ENCODE measurements around the gene DPM1. TPM values are rescaled to one million over a fixed set of nuclear protein-coding genes. Genes with fewer than 3 reads are reported as not detected.

Gene DPM1
- total and polyA plus RNA-seq, 7 experiments from 2014 or later = 19.4 to 80.9 (median 43.2) TPM

GRCh38 chr20:50969912-50970311, 11.6 kb upstream of the DPM1 start:
- H3K4me3 Mint-ChIP-seq = no peak overlapping the region
- ATAC-seq = no peak
- peaks cover 0 to 2% (median 0%) of the 10 kb centered on the region in 7 donors for H3K4me1 Mint-ChIP-seq
- H3K9me3 Mint-ChIP-seq = peaks cover 0 to 2% (median 0%) of the 10 kb centered on the region in 11 donors
- H3K36me3 ChIP-seq (ENCODE audit: control insufficient read depth in 2 of 3, insufficient read depth in 3 of 3, low read length in 3 of 3) = no peaks in the 10 kb centered on the region
- no peaks in the 10 kb centered on the region for H3K4me1 ChIP-seq (ENCODE audit: control insufficient read depth in 2 of 2, insufficient read depth in 2 of 2, low read length in 2 of 2)
- POLR2A ChIA-PET = no interaction called here
- no peak overlapping the region for H3K4me3 ChIP-seq (ENCODE audit: low read length)
- H3K27ac ChIP-seq (ENCODE audit: low read depth, low read length) = no peak overlapping the region
- CTCF ChIA-PET = no interaction called here
- no peaks in the 10 kb centered on the region for H3K27me3 ChIP-seq (ENCODE audit: control insufficient read depth in 2 of 2, insufficient read depth in 2 of 2, low read length in 2 of 2)
- no peak overlapping the region for H3K27ac Mint-ChIP-seq
- H3K9me3 ChIP-seq (ENCODE audit: control insufficient read depth in 2 of 3, low read length in 3 of 3) = no peaks in the 10 kb centered on the region
- intact Hi-C loops (cut with micrococcal nuclease) = no loop called here
- peaks cover 0 to 12% (median 0%) of the 10 kb centered on the region in 5 donors for H3K27me3 Mint-ChIP-seq
- no peaks in the 10 kb centered on the region for H3K36me3 Mint-ChIP-seq
- DNase-seq = no peak

- no peak overlapping the region for H3K27ac Mint-ChIP-seq
- H3K27me3 Mint-ChIP-seq = peaks cover 0 to 10% (median 0%) of the 10 kb centered on the region in 5 donors
- no peaks in the 10 kb centered on the region for H3K4me1 ChIP-seq (ENCODE audit: control insufficient read depth in 2 of 2, insufficient read depth in 2 of 2, low read length in 2 of 2)
- CTCF ChIA-PET = no interaction called here
- DNase-seq = no peak
- no peak overlapping the region for H3K4me3 Mint-ChIP-seq
- no peak overlapping the region for H3K4me3 ChIP-seq (ENCODE audit: low read length)
- no peaks in the 10 kb centered on the region for H3K36me3 Mint-ChIP-seq
- no peaks in the 10 kb centered on the region for H3K36me3 ChIP-seq (ENCODE audit: control insufficient read depth in 2 of 3, insufficient read depth in 3 of 3, low read length in 3 of 3)
- H3K9me3 ChIP-seq (ENCODE audit: control insufficient read depth in 2 of 3, low read length in 3 of 3) = no peaks in the 10 kb centered on the region
- intact Hi-C loops (cut with micrococcal nuclease) = no loop called here
- POLR2A ChIA-PET = no interaction called here
- peaks cover 0 to 4% (median 0%) of the 10 kb centered on the region in 7 donors for H3K4me1 Mint-ChIP-seq
- H3K27me3 ChIP-seq (ENCODE audit: control insufficient read depth in 2 of 2, insufficient read depth in 2 of 2, low read length in 2 of 2) = no peaks in the 10 kb centered on the region
- no peak overlapping the region for H3K27ac ChIP-seq (ENCODE audit: low read depth, low read length)
- no peak for ATAC-seq
- no peaks in the 10 kb centered on the region for H3K9me3 Mint-ChIP-seq
Observed at GRCh38 chr20:50969435-50969834, 11.1 kb upstream of the DPM1 start.

- H3K27me3 Mint-ChIP-seq = peaks cover 0 to 10% (median 0%) of the 10 kb centered on the region in 5 donors
- no peak for ATAC-seq
Observed at GRCh38 chr20:50968289-50968688, 10.0 kb upstream of the DPM1 start.

GRCh38 chr20:50967586-50967985, 9.3 kb upstream of the DPM1 start:
- ATAC-seq (no peak), DNase-seq (no peak)
- H3K27ac ChIP-seq (ENCODE audit: low read depth, low read length) = no peak overlapping the region
- Mint-ChIP-seq H3K4me3 (no peak overlapping the region), H3K27ac (no peak overlapping the region), H3K4me1 (peaks cover 0 to 8% (median 4%) of the 10 kb centered on the region in 7 donors), H3K36me3 (peaks cover 0 to 6% (median 0%) of the 10 kb centered on the region in 5 donors), H3K27me3 (peaks cover 0 to 7% (median 0%) of the 10 kb centered on the region in 5 donors), H3K9me3 (no peaks in the 10 kb centered on the region)
- H3K27me3 ChIP-seq (ENCODE audit: control insufficient read depth in 2 of 2, insufficient read depth in 2 of 2, low read length in 2 of 2) = no peaks in the 10 kb centered on the region
- ChIA-PET POLR2A (interaction anchor here (1.0 kb wide), 1 partner anchor 9 kb away, joined by 3 read pairs; the partner anchor contains the start of gene MOCS3), CTCF (interaction anchor here (1.5 kb wide), 1 partner anchor 150 kb away, joined by 3 read pairs; no protein-coding TSS in a partner anchor)
- intact Hi-C loops (cut with micrococcal nuclease) = no loop called here
- H3K4me3 ChIP-seq (ENCODE audit: low read length) = no peak overlapping the region
- no peaks in the 10 kb centered on the region for H3K9me3 ChIP-seq (ENCODE audit: control insufficient read depth in 2 of 3, low read length in 3 of 3)
- H3K36me3 ChIP-seq (ENCODE audit: control insufficient read depth in 2 of 3, insufficient read depth in 3 of 3, low read length in 3 of 3) = no peaks in the 10 kb centered on the region
- H3K4me1 ChIP-seq (ENCODE audit: control insufficient read depth in 2 of 2, insufficient read depth in 2 of 2, low read length in 2 of 2) = no peaks in the 10 kb centered on the region

More at GRCh38 chr20:50968289-50968688, 10.0 kb upstream of the DPM1 start:
- ChIA-PET POLR2A (interaction anchor here (1.0 kb wide), 1 partner anchor 10 kb away, joined by 4 read pairs; the partner anchor contains the start of genes DPM1 and MOCS3), CTCF (interaction anchor here (1.5 kb wide), 1 partner anchor 151 kb away, joined by 3 read pairs; no protein-coding TSS in a partner anchor)
- no peak overlapping the region for H3K4me3 ChIP-seq (ENCODE audit: low read length)
- intact Hi-C loops (cut with micrococcal nuclease) = no loop called here
- no peaks in the 10 kb centered on the region for H3K9me3 Mint-ChIP-seq
- H3K36me3 ChIP-seq (ENCODE audit: control insufficient read depth in 2 of 3, insufficient read depth in 3 of 3, low read length in 3 of 3) = no peaks in the 10 kb centered on the region
- H3K4me3 Mint-ChIP-seq = no peak overlapping the region
- peaks cover 0 to 7% (median 2%) of the 10 kb centered on the region in 7 donors for H3K4me1 Mint-ChIP-seq
- H3K27me3 ChIP-seq (ENCODE audit: control insufficient read depth in 2 of 2, insufficient read depth in 2 of 2, low read length in 2 of 2) = no peaks in the 10 kb centered on the region
- H3K36me3 Mint-ChIP-seq = peaks cover 0 to under 1% (median 0%) of the 10 kb centered on the region in 5 donors
- DNase-seq = no peak
- H3K27ac Mint-ChIP-seq = no peak overlapping the region
- H3K27ac ChIP-seq (ENCODE audit: low read depth, low read length) = no peak overlapping the region
- no peaks in the 10 kb centered on the region for H3K4me1 ChIP-seq (ENCODE audit: control insufficient read depth in 2 of 2, insufficient read depth in 2 of 2, low read length in 2 of 2)
- no peaks in the 10 kb centered on the region for H3K9me3 ChIP-seq (ENCODE audit: control insufficient read depth in 2 of 3, low read length in 3 of 3)

- Mint-ChIP-seq H3K4me1 (peaks cover 25 to 72% (median 65%) of the 10 kb centered on the region in 7 donors), H3K9me3 (peaks cover 0 to 3% (median 0%) of the 10 kb centered on the region in 11 donors), H3K4me3 (peak overlapping the region; percentile 92 to 99 (median 98)), H3K27ac (peak overlapping the region in 8 of 9 donors; percentile 30 to 100 (median 98)), H3K36me3 (peaks cover 0 to 21% (median 12%) of the 10 kb centered on the region in 5 donors), H3K27me3 (peaks cover 0 to 2% (median 0%) of the 10 kb centered on the region in 5 donors)
- intact Hi-C loops (cut with micrococcal nuclease) = loop anchor here in 1 of 2 donors (2.0 kb wide), 1 partner anchor 441 kb away; no protein-coding TSS in a partner anchor
- Histone ChIP-seq H3K9me3 (ENCODE audit: control insufficient read depth in 2 of 3, low read length in 3 of 3) (no peaks in the 10 kb centered on the region), H3K27ac (ENCODE audit: low read depth, low read length) (peak overlapping the region; percentile 93), H3K4me1 (ENCODE audit: control insufficient read depth in 2 of 2, insufficient read depth in 2 of 2, low read length in 2 of 2) (peaks cover 22 to 25% of the 10 kb centered on the region in 2 donors), H3K27me3 (ENCODE audit: control insufficient read depth in 2 of 2, insufficient read depth in 2 of 2, low read length in 2 of 2) (no peaks in the 10 kb centered on the region), H3K4me3 (ENCODE audit: low read length) (peak overlapping the region; percentile 93), H3K36me3 (ENCODE audit: control insufficient read depth in 2 of 3, insufficient read depth in 3 of 3, low read length in 3 of 3) (peaks cover 0 to 18% (median 0%) of the 10 kb centered on the region in 3 experiments)
- ChIA-PET CTCF (interaction anchor here (0.6 to 1.5 kb wide), 2 partner anchors 30 to 172 kb away, joined by 3 to 4 read pairs; no protein-coding TSS in a partner anchor), POLR2A (interaction anchor here (0.6 to 3.2 kb wide), 5 partner anchors 8 to 1534 kb away, joined by 3 to 95 read pairs (median 3); partner anchors contain the start of genes ADNP and BCAS4)
- DNase-seq (peak in 1 of 9 donors; percentile 14), ATAC-seq (no peak)
Observed at GRCh38 chr20:50959543-50960126, 1.3 kb upstream of the DPM1 start.

GRCh38 chr20:50958615-50959542, 547 bp upstream of the DPM1 start, which contains the start of gene MOCS3:
TSS of gene MOCS3 (plus strand) at chr20:50958818. CDS start at chr20:50958843, 25 bp downstream.
- H3K4me3 ChIP-seq (ENCODE audit: low read length) = peak within 1 kb of the TSS; percentile 93
- DNase-seq (peak; percentile 57 to 95 (median 91)), ATAC-seq (peak; percentile 86)
- H3K9me3 ChIP-seq (ENCODE audit: control insufficient read depth in 2 of 3, low read length in 3 of 3) = no peaks in the 10 kb centered on the region
- ChIA-PET POLR2A (interaction anchor here (0.6 to 3.2 kb wide), 18 partner anchors 9 to 887 kb away, joined by 3 to 95 read pairs (median 4); partner anchors contain the start of genes ADNP and BCAS4), CTCF (interaction anchor here (0.6 to 1.7 kb wide), 9 partner anchors 19 to 413 kb away, joined by 3 to 11 read pairs (median 5); partner anchors contain the start of genes ADNP and BCAS4)
- peaks cover 25 to 78% (median 66%) of the 10 kb centered on the region in 7 donors for H3K4me1 Mint-ChIP-seq
- peaks cover 0 to 25% (median under 1%) of the 10 kb centered on the region in 3 experiments for H3K36me3 ChIP-seq (ENCODE audit: control insufficient read depth in 2 of 3, insufficient read depth in 3 of 3, low read length in 3 of 3)
- intact Hi-C loops (cut with micrococcal nuclease) = loop anchor here (1.0 to 2.0 kb wide), 8 partner anchors 28 to 582 kb away; partner anchors contain the start of genes ADNP (in 2 of the 2), PARD6B (in 2 of the 2) and BCAS4 (in 1 of the 2)
- H3K9me3 Mint-ChIP-seq = peaks cover 0 to 3% (median 0%) of the 10 kb centered on the region in 11 donors
- H3K27me3 Mint-ChIP-seq = peaks cover 0 to 2% (median 0%) of the 10 kb centered on the region in 5 donors
- peaks cover 0 to 24% (median 12%) of the 10 kb centered on the region in 5 donors for H3K36me3 Mint-ChIP-seq
- H3K4me1 ChIP-seq (ENCODE audit: control insufficient read depth in 2 of 2, insufficient read depth in 2 of 2, low read length in 2 of 2) = peaks cover 22 to 25% of the 10 kb centered on the region in 2 donors
- peak within 1 kb of the TSS; percentile 92 to 99 (median 98) for H3K4me3 Mint-ChIP-seq
- no peaks in the 10 kb centered on the region for H3K27me3 ChIP-seq (ENCODE audit: control insufficient read depth in 2 of 2, insufficient read depth in 2 of 2, low read length in 2 of 2)
- peak within 1 kb of the TSS; percentile 93 for H3K27ac ChIP-seq (ENCODE audit: low read depth, low read length)
- peak within 1 kb of the TSS; percentile 97 to 100 (median 100) for H3K27ac Mint-ChIP-seq
